ENCODE results near the gene FZD7.

Gene FZD7

DNA sequence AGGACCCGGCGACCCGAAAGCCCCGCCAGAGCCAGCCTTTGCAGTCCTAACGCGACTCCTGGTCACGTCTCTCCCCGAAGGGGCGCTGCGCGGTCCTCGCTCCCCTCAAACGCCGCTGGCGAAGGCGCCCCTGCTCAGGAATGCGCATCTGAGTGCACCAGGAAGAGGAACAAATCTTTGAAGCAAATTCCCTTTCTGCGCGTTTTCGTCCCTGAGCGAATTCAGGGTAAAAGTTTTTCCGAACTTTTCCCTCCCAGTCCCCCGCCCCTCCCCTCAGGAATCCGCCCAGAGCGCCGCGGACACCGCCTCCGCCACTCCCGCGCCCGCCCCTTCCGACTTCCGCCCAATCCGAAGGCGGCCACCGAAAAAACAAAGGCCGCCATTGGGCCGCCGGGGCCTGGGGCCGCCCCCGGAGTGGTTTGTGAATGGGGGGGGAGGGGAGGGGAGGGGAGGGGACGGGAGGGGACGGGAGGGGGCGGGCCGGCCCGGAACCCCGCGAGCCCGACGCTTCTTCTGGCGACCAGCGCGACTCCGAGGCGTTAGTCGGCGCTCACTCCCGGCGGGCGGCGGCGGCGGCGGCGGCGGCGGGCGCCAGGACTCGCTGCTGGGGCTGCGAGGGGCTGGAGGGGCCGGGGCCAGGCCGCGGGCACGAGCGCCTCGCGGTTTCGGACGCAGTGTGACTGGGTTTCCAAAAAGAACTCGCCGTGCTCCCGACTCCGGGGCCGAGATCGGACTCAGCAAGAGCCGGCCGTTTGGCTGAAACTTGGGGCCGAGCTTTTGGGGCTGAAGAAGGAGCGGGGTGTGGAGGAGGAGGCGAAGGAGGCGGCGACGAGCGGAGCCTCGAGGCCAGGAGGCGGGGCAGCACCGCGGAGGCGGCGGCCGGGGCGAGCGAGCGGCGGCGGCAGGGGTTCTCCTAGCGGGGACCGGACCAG, at the start of gene FZD7:
TSS of gene FZD7 (plus strand) at position 539 of the 932 bp plus-strand sequence. CDS start 793 bp downstream, outside the sequence.
- DNase-seq: peak; percentile 59

DNA sequence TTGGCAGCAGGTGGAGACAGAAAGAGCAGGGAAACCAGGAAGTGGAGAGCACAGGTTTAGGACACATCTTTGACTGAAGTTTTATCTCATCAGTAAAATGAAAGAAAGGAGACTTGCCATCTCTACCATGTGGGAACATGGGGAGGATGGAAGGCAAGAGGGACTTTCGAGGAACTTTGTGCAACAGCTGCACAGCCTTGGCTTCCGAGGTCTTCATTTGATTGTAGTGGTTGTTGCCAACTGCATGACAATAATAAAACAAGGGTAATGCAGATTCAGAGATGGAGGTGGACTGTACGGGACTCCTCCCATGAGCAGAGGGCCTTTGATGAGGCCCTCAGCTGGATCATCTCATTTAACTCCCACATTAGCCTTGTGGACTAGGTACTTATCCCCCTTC, 49.3 kb upstream of the FZD7 start:
- DNase-seq: no peak

DNA sequence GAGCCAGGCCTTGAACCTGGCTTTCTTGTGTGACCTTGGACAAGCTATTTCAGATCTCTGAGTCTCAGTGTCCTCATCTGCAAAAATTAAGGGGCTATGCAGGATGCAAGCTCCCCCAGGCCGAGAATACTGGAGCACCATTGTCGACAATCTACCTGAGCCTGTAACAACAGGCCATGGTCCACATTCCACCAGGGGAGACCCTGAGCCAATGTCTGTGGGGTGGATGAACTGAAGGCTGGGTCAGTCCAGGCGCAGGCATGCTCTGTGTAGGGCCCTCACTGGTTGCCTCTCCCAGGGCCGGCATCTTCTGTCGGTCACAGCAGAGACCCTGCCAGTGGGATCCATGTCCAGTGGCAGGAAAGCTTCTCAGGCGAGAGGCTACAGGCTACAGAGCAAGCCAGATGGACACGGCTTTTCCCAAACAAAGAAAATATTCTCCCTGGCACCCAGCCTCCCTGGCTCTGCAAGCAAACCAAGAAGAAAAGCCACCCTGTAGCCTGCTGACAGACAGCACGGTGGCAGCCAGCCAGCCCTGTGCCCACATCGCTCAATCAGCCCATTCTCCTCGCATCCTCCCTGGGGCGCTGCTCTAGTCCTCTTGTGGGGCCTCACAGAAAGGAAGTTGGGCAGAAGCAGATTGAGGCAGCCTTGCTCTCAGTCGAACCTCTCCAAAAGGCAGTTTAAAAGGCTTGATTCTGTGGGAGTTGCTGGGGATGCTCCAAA, 48.7 kb upstream of the FZD7 start:
- DNase-seq: no peak

DNA sequence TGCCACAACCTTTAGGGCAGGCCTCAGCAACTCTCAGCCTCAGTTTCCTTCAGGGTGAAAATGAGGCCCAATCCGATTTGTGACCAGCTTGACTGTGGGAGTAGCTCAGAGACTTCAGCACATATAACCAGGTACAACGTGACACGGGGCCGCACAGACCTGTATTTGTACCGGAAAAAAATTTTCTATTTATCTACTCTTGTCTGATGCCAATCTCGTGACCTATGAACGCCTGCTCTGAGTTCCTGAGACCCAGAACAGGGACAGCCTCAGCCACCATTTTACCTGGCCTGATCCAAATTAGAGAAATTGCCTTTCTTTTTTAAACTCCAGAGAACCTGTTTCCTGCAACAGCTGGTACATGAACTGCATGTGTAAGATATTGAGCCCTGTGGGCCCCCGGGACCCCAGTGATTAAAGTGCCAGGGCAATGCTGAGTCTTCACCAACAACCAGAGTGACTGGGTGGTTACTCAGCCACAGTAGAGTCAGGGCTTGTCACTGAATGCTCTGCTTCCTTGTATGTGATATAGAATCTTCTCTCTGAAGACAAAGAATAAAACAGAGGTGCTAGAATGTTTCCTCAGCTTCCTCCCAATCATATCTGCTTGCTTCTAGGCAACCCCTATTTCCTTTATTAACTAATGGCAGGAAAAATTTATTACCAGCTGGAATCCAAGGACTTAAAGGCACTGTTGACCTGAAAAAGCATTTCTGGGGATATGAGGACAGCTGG, 47.8 kb upstream of the FZD7 start:
- DNase-seq: no peak

DNA sequence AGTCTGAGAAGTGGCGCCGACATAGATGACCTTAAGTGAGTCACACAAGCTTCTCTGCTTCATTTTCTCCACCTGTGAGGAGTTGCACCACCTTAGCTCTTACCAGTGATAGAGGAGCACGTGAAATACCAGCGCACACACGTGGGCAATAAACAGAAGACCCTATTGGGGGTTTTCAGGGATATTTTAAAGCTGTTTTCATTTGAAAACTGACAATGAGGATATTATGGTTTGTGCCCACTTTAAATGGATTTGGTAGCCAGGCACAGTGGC, 47.3 kb upstream of the FZD7 start:
- DNase-seq: no peak

DNA sequence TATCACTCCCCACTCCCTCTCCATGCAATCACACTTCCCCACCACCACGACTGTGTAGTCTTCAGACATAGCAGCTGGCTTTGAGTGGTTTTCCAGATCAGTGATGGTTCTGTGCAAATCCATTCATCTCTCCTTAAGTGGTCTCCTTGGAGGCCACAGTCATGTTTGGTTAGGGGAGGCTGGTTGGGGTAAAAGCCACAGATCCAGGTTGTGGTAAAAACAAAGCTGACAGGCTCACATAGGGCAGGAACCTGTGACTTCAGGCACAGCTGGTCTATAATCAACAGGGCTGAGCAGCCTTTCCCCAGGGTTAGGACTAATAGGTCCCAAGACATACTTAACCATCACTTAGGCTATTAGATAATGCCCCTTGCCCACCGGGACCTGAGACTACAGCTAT, 46.2 kb upstream of the FZD7 start:
- no peak for DNase-seq

DNA sequence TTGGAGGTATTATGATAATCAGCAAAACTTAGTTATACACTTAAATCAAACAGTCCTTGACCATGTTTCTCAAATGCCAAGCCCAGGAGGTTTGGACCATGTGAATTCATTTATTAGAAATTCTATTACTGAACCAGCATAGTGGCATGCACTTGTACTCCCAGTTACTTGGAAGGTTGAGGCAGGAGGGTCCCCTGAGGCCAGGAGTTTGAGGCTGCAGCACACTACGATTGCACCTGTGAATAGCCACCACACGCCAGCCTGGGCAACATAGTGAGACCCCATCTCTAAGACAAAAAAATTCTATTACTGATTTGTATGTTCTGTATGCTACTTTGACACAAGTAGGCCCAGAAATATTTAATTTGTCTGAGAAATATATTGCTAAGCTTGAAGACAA, 43.6 kb upstream of the FZD7 start:
- no peak for DNase-seq

DNA sequence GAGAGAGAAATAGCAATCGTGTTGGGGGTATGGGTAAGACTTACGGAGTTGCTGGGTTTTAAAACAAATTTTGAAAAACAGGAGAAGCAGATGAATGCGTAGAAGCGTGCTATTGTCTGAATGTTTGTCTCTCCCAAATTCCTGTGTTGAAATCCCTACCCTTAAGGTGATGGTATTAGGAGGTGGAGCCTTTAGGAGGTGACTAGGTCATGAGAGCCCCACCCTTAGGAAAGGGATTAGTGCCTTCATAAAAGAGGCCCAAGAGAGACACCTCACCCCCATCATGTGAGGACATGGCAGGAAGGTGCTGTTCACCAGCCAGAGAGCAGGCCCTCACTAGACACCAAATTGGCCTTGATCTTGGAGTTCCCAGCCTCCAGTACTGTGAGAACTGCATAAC, 40.7 kb upstream of the FZD7 start:
- no peak for DNase-seq

DNA sequence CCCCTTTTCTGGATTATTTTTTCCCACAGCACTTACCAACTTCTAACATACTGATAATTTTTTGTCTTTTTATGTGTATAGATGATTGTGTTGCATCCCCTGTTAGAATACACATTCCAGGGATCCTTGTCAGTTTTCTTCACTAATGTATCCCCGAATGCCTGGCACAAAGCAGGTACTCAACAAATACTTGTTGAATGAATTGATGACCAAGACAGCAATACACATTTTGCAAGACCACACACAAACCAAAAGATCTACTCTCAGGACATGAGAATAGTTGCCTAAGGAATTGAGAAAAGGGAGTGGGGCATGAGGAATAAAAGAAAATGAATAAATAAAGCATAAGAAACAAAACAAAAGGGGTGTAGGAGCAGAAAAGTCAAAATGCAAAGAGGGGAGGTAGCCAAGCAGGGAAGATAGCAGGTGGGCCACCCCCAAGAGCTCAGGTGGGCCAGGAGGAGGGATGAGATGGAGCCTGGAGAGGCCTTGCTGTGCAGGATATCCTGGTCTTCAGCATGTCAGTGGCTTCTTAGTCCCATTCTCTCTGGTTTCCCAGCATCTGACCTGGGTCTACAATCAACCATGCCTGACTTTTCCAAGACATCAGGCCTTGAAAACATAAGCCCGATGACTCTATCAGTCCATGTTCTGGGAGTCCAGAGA, 38.5 kb upstream of the FZD7 start:
- DNase-seq: no peak

DNA sequence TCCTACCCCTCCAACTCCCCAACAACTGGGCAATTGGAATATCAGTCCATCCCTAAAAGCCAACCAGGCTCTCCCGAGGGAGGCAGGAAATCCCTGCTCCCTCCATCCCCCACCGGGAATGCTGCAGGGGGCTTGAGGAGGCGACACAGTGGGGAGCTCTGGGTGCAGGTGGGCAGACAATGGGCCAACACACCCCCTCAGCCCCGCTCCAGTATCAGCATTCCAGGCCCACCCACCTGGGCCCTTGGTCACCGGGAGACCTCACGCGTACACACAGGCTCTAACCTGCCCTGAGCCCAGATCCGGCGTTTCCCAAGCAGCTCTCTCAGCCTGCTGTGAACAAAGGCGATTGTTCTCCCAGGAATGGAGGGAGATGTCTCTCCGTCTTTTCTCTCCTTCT, 37.6 kb upstream of the FZD7 start:
- DNase-seq: no peak

DNA sequence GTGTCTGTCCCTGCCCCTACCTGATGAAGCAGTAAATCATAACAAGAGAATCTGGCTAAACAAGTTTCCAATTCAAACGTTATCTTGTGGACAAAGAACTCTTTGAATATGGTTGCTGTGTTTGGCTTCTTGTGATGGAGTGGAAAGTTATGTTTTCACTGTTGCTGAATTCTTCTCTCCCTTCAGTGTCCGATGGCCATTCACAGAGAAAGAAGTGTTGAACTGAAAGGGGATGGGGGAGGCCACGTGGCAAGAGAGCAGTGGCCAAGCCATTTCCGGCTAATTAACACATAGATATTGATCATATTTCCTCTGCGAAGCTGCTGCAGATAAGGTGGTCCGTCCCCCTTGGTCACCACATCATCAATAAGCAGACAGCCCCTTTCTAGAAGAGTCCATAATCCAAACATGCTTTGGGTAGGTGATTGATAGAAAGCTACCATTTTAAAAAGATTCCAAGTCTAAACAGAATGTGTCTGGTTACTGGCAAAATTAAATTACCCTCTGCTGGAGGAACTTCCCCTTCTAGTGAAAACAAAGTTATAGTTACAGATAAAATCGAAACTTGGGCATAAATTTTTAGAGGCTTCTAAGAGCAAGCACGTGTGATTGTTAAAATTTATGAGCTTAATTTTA, 36.9 kb upstream of the FZD7 start:
- no peak for DNase-seq

DNA sequence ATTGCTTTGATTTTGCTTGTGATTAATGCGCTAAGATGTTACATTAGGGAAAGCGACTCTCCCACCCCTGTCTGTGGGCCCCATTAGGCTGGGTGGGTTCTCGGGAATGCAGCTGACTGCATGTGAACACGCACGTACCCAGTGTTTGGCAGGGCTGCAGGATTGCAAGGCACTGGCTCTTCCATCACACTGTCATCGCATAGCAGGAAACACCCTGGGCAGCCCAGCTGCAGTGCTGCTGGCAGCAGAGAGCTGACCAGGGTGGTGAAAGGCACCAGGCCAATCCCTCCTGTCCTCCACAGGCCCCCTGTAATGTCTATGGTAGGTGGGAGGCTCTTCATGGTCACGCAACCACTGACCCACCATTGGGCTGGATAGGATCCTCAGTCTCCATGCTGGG, 34.4 kb upstream of the FZD7 start:
- no peak for DNase-seq

DNA sequence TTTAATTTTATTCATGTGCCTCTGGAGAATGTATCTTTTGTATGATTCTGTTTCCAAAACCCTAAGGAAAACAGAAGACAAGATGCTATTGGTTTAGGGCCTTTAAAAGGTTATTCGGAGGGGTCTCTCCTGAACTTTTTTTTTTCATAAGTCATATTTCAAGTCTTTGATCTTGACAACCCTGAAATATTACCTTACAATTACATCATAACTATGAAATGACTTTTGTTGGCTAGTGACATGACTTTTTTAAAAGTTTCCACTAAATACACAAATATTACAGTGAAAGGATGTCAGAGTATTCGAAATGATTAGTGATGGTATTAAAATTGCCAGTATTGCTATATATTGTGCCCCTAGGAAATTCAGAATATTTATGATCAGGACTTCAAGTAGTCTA, 31.8 kb upstream of the FZD7 start:
- DNase-seq: no peak

DNA sequence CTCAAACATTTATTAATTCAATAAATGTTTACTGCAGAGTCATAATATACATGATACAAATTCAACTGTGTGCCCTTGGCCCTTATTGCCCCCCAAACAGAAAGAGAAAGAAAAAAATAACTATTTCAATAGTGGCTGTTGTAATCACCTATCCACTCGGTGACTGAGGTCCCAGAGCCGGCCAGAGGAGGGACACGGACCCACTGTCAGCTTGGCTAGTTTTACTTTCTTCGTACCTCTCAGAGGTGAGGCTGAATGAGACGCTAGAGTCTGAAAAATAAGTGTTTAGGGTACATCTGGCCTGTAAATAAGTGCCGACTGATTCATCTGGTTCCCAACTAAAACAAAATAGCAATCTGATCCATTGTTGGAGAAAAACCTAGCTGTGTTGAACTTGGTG, 31.3 kb upstream of the FZD7 start:
- no peak for DNase-seq

DNA sequence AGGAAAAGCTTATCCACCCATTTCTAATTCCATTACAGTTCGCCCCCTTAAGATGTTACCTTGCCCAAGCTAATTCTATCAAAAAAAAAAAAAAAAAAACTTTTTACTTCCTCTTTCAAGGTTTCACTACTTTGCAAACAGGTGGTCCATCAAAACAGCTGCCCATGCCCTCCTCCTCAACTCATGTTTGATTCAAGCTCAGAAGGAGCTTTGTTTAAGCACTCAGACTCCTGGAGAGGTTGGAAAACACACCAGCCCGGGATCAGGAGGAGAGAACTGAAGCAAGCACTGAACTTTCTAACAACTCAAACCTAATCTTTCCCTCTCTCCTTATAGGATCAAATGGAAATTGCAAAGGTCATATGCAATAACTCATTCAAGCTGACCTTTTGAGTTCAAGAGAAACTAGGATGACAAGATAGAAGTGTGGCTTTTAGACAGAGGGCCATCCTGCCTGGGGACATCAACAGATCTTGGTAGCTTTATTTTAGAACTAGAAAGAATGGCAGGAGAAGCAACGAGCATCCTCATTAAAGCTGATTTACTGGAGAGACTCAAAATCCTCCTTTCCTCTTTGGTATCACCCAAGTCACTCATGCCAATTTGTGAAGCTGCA, 28.3 kb upstream of the FZD7 start:
- no peak for DNase-seq

DNA sequence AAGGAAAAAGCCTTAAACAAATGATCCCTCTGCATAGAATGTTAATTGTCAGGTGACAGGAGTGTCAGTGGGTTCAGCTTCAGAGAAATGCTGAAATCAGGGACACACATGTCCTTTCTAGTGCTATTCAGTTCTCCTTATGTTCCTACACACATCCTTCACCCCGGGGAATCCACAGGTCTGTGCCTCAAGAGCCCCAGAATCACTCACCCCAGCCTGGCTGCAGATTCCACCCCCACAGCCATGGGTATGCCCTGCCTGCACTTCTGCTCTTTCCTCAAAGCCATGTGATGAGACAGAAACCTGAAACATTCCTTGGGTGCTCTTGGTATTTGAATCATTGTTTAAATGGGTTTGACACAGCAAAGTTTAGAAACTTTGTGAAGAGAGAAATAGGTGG, 27.4 kb upstream of the FZD7 start:
- DNase-seq: no peak

DNA sequence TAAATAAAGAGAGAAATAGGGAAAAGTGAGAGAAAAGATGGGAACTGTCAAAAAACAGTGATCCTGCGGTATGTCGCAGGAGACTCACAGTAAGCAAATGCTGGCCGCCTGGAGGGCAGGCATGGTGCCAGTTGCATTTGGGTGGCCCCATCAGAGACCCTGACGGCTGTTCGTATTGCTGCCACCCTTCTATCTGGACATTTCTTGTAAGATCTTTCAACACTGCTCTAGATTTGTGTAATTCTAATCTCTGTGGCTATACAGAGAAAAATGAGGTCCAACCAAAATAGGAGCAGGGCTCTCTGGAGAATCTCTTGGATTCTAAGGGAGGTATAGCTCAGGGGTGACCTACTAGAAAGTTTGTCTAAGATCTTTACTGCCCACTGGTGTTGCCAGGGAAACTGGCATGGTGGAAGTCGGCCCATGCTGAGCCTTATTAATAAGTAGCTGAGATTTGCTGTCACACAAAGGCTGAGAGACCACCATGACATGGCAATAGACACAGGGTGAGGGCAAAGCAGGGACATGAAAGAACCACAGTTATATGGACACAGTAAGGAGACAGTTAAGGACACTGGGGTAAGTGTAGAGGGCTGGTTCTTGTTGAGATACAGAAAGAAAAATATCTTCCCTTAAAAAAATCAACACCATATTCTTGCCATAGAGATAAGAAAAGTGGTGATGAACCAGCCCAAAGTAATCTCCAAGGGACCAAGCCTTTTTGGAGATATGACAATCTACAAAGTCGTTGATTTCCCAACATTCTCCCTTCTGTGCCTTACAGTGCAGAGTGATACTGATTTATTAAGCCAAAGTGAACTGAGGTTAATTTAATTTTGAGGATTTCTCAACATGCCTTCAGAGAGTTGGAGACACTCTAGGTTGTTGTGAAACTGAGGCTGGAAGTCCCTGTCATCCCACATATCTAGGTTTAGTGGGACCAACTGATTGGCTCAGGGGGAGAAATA, 26.4 kb upstream of the FZD7 start:
- DNase-seq: no peak

DNA sequence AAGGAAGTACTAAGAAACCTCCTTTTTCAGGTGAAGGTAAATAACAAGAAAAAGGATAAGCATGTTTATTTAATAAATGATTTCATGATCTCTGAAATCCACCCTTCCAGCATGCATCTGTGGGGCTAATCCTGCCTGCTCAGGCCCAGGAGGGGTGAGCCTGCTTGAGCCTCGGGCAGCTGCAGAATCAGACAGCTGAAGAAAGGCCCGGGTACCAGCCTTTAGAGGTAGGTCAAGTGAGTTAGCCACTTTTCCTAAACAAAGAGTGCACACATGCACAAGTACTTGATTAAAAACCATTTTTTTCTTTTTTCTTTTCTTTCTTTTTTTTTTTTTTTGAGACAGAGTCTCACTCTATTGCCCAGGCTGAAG, 25.7 kb upstream of the FZD7 start:
- DNase-seq: no peak

DNA sequence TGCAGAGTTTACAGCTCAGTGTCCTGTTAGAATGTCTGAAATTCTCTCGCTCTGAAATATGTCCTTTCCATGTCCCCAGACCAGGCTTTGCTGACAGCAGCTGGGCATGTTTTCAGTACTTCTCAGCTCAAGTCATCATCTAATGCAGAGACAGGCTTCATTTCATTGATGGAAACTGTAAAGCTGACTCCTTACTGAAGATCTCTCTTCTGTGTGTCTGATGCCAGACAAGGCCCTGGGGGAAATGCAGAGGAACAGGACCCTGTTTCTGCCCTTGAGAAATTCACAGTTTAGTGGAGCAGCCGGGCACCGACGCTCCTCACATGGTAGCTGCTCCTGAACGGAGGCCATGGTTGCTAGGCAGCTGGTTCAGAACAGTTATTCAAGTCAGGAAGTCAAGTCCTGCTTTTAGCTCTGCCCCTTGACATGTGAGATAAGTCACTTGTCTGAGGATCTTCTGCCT, 24.6 kb upstream of the FZD7 start:
- no peak for DNase-seq

DNA sequence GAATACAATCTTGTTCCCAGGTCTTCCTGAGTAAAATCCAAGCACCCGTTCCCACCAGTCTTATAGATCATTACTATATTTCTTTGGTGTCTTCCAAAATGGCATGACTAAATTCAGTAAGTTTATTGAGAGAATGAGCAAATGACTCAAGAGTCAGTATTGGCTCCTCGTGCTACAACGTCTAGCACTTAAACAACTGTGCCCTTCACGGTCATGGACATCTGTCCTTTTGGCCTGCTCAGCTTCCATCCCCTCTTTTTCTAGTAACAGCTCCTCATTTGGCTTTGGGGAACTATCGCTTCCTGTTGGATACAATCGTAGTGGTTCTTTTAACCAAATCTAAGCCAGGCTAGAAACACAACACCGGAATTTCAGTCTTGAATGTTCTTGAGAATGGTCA, 24.1 kb upstream of the FZD7 start:
- no peak for DNase-seq

DNA sequence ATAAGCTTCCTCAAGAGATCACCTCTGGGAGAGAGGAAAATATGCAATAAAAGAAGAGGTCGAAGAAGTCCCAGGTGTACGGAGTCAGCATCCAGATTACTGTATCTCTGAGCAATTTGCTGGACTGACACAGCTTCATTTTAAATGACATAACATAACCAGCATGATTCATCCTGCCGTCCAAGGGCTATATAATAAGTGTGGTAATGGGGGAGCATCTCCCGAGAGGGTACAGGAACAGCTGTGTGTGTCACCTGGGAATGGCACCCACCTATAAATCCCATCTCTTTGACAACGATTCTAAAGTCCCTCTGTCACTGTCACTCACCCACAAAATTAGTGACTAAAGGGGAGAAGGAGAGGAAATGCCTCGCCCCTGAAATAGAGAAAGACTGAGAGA, 19.3 kb upstream of the FZD7 start:
- no peak for DNase-seq
